HepG2 (cell line): ENCODE results near the gene SLC35F6. TPM values are rescaled to one million over a fixed set of nuclear protein-coding genes. Genes with fewer than 3 reads are reported as not detected.

ENCODE experiments used
- ARHGAP35 ChIP-seq: sonication (generic); formaldehyde crosslinking; IDR thresholded peaks from 2 replicates; pipeline ENCODE4 v1.9.0; 2022; ENCODE audit warnings: mild to moderate bottlenecking, inconsistent platforms, moderate library complexity, missing genetic modification reagents, borderline replicate concordance
- E2F5 ChIP-seq: sonication (generic); formaldehyde crosslinking; conservative IDR thresholded peaks from 2 replicates; pipeline ENCODE4 v1.4.0; 2020; ENCODE audit warnings: missing genetic modification reagents
- EZH2 ChIP-seq: conservative IDR thresholded peaks from 2 replicates; pipeline ENCODE4 v1.6.1; 2012; ENCODE audit warnings: mild to moderate bottlenecking, low read depth, low read length, moderate library complexity
- FOXA1 ChIP-seq, 2 experiments: fragments of 450-650 bp in 1 of 2; sonication (generic) in 1 of 2; formaldehyde crosslinking in 1 of 2; IDR thresholded peaks; 2 replicates each; pipeline versions ENCODE4 v1.4.0 to v1.6.1; 2016 to 2020; ENCODE audit warnings: missing genetic modification reagents in 1 of 2
- HOXA5 ChIP-seq: sonication (generic); formaldehyde crosslinking; IDR thresholded peaks from 2 replicates; pipeline ENCODE4 v1.4.0; 2020; ENCODE audit warnings: missing genetic modification reagents
- NFATC3 ChIP-seq: sonication (generic); formaldehyde crosslinking; IDR thresholded peaks from 2 replicates; pipeline ENCODE4 v1.5.1; 2020; ENCODE audit warnings: mild to moderate bottlenecking, missing genetic modification reagents
- NR2C2 ChIP-seq: sonication (generic); formaldehyde crosslinking; IDR thresholded peaks from 2 replicates; pipeline ENCODE4 v1.4.0; 2020; ENCODE audit warnings: missing genetic modification reagents, mild to moderate bottlenecking, moderate library complexity, borderline replicate concordance
- PAWR ChIP-seq: sonication (generic); formaldehyde crosslinking; IDR thresholded peaks from 2 replicates; pipeline ENCODE4 v1.4.0; 2020; ENCODE audit warnings: missing genetic modification reagents, mild to moderate bottlenecking, borderline replicate concordance
- RERE ChIP-seq: IDR thresholded peaks from 2 replicates; pipeline ENCODE4 v1.6.1; 2016; ENCODE audit warnings: low read depth, missing genetic modification reagents, missing compliant biosample characterization
- RFX5 ChIP-seq: IDR thresholded peaks from 2 replicates; pipeline ENCODE4 v1.6.1; 2011; ENCODE audit warnings: low read depth, low read length, improper control_type of control experiment
- RNF2 ChIP-seq: fragments of 450-650 bp; conservative IDR thresholded peaks from 2 replicates; pipeline ENCODE4 v1.6.1; 2016; ENCODE audit warnings: low read depth
- ZMAT3 ChIP-seq: sonication (generic); formaldehyde crosslinking; conservative IDR thresholded peaks from 2 replicates; pipeline ENCODE4 v1.7.0; 2021; ENCODE audit warnings: missing genetic modification reagents
- ZNF234 ChIP-seq: sonication (generic); formaldehyde crosslinking; conservative IDR thresholded peaks from 2 replicates; pipeline ENCODE4 v1.5.1; 2020; ENCODE audit warnings: mild to moderate bottlenecking, missing genetic modification reagents
- ZNF280B ChIP-seq: sonication (generic); formaldehyde crosslinking; IDR thresholded peaks from 2 replicates; pipeline ENCODE4 v1.5.0; 2020; ENCODE audit warnings: missing genetic modification reagents, mild to moderate bottlenecking, borderline replicate concordance
- ZNF776 ChIP-seq: sonication (generic); formaldehyde crosslinking; IDR thresholded peaks from 2 replicates; pipeline ENCODE4 v1.4.0; 2020; ENCODE audit warnings: mild to moderate bottlenecking, missing genetic modification reagents
- polyA plus RNA-seq, 8 experiments: library from polyadenylated mRNA; depleted of rRNA in 3 of 8; stranded (reverse) in 7 of 8; unstranded in 1 of 8; fragments of >200 nt; fragmentation: Illumina TruSeq in 4 of 8; extraction: Trizol in 4 of 8; gene quantifications; 2 replicates each; pipeline versions ENCODE4 v1.2.1 to v1.2.3, GENCODE V29; 2011 to 2016; ENCODE audit warnings: low read depth in 4 of 8, missing spikeins in 1 of 8, mixed read lengths in 1 of 8; ENCODE audit not compliant: insufficient read depth in 1 of 8
- total RNA-seq, 5 experiments: library from RNA; depleted of rRNA; stranded (reverse); fragments of >200 nt; fragmentation: Illumina TruSeq; extraction: Trizol; gene quantifications; 2 replicates each; pipeline ENCODE4 v1.2.3, GENCODE V29; 2016; ENCODE audit warnings: low read depth in 1 of 5
- TF ChIP-seq, protein P1 (sequence below): sonication (generic); formaldehyde crosslinking; conservative IDR thresholded peaks from 2 replicates; pipeline ENCODE4 v1.4.0; 2020; ENCODE audit warnings: missing genetic modification reagents
- TF ChIP-seq, protein P2 (sequence below): IDR thresholded peaks from 2 replicates; pipeline ENCODE4 v1.6.1; 2016; ENCODE audit warnings: low read depth, borderline replicate concordance

Gene SLC35F6
- total and polyA plus RNA-seq, 2 of the 13 experiments (the other 11 are each of a cell fraction or from before 2014, with no cell fraction given), result 15.2 to 21.2 TPM

DNA sequence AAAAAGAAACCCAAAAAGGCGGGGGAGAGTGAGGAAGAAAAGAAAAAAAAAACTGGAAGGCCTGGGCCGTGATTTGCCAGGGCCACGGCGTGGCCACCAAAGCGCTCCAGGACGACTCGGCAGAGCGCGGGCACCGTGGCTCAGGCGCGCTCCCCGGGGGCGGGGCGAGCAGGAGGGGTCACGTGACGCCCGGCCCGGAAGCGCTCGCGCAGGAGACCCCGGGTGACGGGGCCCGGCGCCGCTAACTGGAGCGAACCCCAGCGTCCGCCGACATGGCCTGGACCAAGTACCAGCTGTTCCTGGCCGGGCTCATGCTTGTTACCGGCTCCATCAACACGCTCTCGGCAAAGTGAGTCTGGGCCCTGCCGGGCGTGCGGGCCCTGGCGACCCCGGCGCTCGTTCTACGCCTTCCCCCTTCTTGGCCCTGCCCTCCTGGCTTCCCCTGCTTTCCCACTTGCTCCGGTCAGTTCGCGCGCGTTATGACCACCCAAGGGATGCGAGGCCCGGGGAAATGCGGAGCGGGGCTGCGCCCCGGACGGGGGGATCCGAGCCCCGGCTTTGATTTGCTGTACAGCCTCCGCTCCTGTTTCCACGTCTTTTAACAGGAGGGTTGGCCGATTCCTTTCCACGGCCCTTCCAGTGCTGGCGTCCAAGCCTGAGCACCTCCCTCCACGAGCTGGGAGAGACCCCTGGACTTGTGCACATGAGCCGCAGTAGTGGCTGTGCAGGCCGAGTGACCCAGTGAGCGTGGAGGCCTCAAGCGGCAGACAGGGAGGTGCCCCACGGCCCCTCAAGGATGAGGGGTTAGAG, at the start of gene SLC35F6 (continued):
- TF ChIP-seq RERE (CRISPR knock-in tag), result no peak
- TF ChIP-seq PAWR (CRISPR knock-in tag), result no peak
- TF ChIP-seq ZNF280B (CRISPR knock-in tag), result peak; percentile 21
- peak; percentile 55; the same call in 1 of the 2 replicates for TF ChIP-seq ZNF776 (CRISPR knock-in tag)
- 0 out of 2 replicates have a peak, but pooled peaks have one; percentile 79 for TF ChIP-seq NFATC3 (CRISPR knock-in tag)
- peak; percentile 73; the same call in 1 of the 2 replicates for TF ChIP-seq ARHGAP35
- TF ChIP-seq FOXA1 (IDR thresholded peaks at IDR 0.05), result no peak
- 0 out of 2 replicates have a peak, but pooled peaks have one; percentile 4 for TF ChIP-seq FOXA1 (CRISPR knock-in tag; IDR thresholded peaks at IDR 0.05)
- TF ChIP-seq E2F5 (CRISPR knock-in tag), result no peak; the same call in 1 of the 2 replicates
- TF ChIP-seq RNF2, result peak; percentile 72
- TF ChIP-seq, protein P1, sequence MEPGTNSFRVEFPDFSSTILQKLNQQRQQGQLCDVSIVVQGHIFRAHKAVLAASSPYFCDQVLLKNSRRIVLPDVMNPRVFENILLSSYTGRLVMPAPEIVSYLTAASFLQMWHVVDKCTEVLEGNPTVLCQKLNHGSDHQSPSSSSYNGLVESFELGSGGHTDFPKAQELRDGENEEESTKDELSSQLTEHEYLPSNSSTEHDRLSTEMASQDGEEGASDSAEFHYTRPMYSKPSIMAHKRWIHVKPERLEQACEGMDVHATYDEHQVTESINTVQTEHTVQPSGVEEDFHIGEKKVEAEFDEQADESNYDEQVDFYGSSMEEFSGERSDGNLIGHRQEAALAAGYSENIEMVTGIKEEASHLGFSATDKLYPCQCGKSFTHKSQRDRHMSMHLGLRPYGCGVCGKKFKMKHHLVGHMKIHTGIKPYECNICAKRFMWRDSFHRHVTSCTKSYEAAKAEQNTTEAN (CRISPR knock-in tag), result peak; percentile 75; the same call in 1 of the 2 replicates
- TF ChIP-seq, protein P2, sequence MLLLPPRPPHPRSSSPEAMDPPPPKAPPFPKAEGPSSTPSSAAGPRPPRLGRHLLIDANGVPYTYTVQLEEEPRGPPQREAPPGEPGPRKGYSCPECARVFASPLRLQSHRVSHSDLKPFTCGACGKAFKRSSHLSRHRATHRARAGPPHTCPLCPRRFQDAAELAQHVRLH (CRISPR knock-in tag), result no peak; the same call in 1 of the 2 replicates
- TF ChIP-seq EZH2, result no peak
- peak; percentile 77 for TF ChIP-seq ZMAT3
- TF ChIP-seq NR2C2 (CRISPR knock-in tag), result peak; percentile 95
- TF ChIP-seq ZNF234, result 0 out of 2 replicates have a peak, but pooled peaks have one; percentile 56
- TF ChIP-seq HOXA5, result peak; percentile 82
- TF ChIP-seq RFX5, result no peak
